H1 (cell line): Measurements from ENCODE around the gene ELFN1. TPM values are rescaled to one million over a fixed set of nuclear protein-coding genes. Genes with fewer than 3 reads are reported as not detected.
A peak's percentile ranks its signal among the peaks of the same experiment; 100 is the strongest.

ENCODE experiments used
- CTCF ChIA-PET: fragments of 300-600 bp; sonication (Branson Sonifier 250); formaldehyde crosslinking; loops from one replicate; lab custom pipeline; 2021; ENCODE audit not compliant: partially characterized antibody; lab: Charles Lee
- POLR2A ChIA-PET: fragments of 300-600 bp; sonication (Branson Sonifier 250); formaldehyde crosslinking; loops from one replicate; lab custom pipeline; 2021; ENCODE audit warnings: inconsistent platforms; ENCODE audit not compliant: partially characterized antibody; lab: Charles Lee
- DNase-seq, 2 experiments: peaks; one replicate each; pipeline versions ENCODE4 v3.0.0 to v3.0.0-alpha.2; 2010 to 2022; ENCODE audit warnings: low spot score in 2 of 2, low read depth in 1 of 2, mixed read lengths in 1 of 2
- FAIRE-seq: peaks from 2 replicates; lab custom pipeline; 2011; peaks lifted over from hg19 to GRCh38; lab: Jason Lieb, UNC
- H2AFZ ChIP-seq: 2 replicates; pipeline ENCODE4 v1.8.1; 2012; ENCODE audit warnings: low read length, inconsistent platforms
- H2AK5ac ChIP-seq: 2 replicates; pipeline ENCODE4 v1.6.1; 2013; ENCODE audit warnings: low read depth, low read length
- H2BK120ac ChIP-seq: replicated peaks from 2 replicates; pipeline ENCODE3; 2013; ENCODE audit warnings: low read depth, low read length, inconsistent platforms
- H2BK12ac ChIP-seq: 2 replicates; pipeline ENCODE4 v1.6.1; 2013; ENCODE audit warnings: low read depth, low read length
- H2BK15ac ChIP-seq: 2 replicates; pipeline ENCODE4 v1.6.1; 2013; ENCODE audit warnings: low read length
- H2BK20ac ChIP-seq: 2 replicates; pipeline ENCODE4 v1.6.1; 2013; ENCODE audit warnings: low read length
- H2BK5ac ChIP-seq: 2 replicates; pipeline ENCODE4 v1.6.1; 2013; ENCODE audit warnings: low read depth, low read length
- H3K14ac ChIP-seq: 2 replicates; pipeline ENCODE4 v1.6.1; 2013; ENCODE audit warnings: inconsistent platforms; ENCODE audit not compliant: insufficient read length
- H3K18ac ChIP-seq: 2 replicates; pipeline ENCODE4 v1.6.1; 2013; ENCODE audit warnings: low read length; ENCODE audit errors: extremely low read depth
- H3K23ac ChIP-seq: 2 replicates; pipeline ENCODE4 v1.6.1; 2013; ENCODE audit warnings: inconsistent platforms; ENCODE audit not compliant: insufficient read length
- H3K23me2 ChIP-seq: 2 replicates; pipeline ENCODE4 v1.6.1; 2013; ENCODE audit warnings: low read depth, low read length
- H3K27ac ChIP-seq: 2 replicates; pipeline ENCODE4 v1.6.1; 2011; ENCODE audit warnings: low read depth, low read length, inconsistent platforms
- H3K27me3 ChIP-seq, 4 experiments: replicated peaks in 1 of 4; 1 replicate in 1 of 4; 2 replicates in 3 of 4; pipeline versions ENCODE4 v1.6.1 to v1.8.1; 2011 to 2013; ENCODE audit warnings: low read length in 3 of 4, mild to moderate bottlenecking in 3 of 4, inconsistent platforms in 2 of 4, mixed read lengths in 2 of 4, moderate library complexity in 1 of 4; ENCODE audit not compliant: control insufficient read depth in 3 of 4, insufficient read depth in 3 of 4; ENCODE audit errors: extremely low read depth in 1 of 4
- H3K36me3 ChIP-seq, 4 experiments: 2 replicates each; pipeline versions ENCODE4 v1.6.1 to v1.8.1; 2011 to 2013; ENCODE audit warnings: mild to moderate bottlenecking in 4 of 4, low read length in 3 of 4, moderate library complexity in 2 of 4, control low read depth in 1 of 4, inconsistent platforms in 1 of 4; ENCODE audit not compliant: insufficient read depth in 4 of 4, control insufficient read depth in 2 of 4
- H3K4ac ChIP-seq: replicated peaks from 2 replicates; pipeline ENCODE3; 2013; ENCODE audit warnings: low read length, low read depth, mixed read lengths, inconsistent platforms; ENCODE audit not compliant: insufficient read length
- H3K4me1 ChIP-seq, 4 experiments: replicated peaks in 1 of 4; 1 replicate in 1 of 4; 2 replicates in 3 of 4; pipeline versions ENCODE4 v1.6.1 to v1.8.1; 2011 to 2013; ENCODE audit warnings: low read length in 3 of 4, inconsistent platforms in 2 of 4, mixed read lengths in 1 of 4; ENCODE audit not compliant: insufficient read depth in 4 of 4, control insufficient read depth in 3 of 4
- H3K4me2 ChIP-seq, 2 experiments: 2 replicates each; pipeline versions ENCODE4 v1.6.1 to v1.8.1; 2011 to 2013; ENCODE audit warnings: low read depth in 2 of 2, low read length in 2 of 2, control low read depth in 1 of 2, inconsistent platforms in 1 of 2, mild to moderate bottlenecking in 1 of 2; ENCODE audit not compliant: insufficient read depth in 1 of 2
- H3K4me3 ChIP-seq, 4 experiments: fragments of 200-600, 300-600 bp in 1 of 4; sonication (generic), shearing (Covaris generic), sonication (Bioruptor Twin) in 1 of 4; 2 replicates each; pipeline versions ENCODE4 v1.5.1 to v1.8.1; 2011 to 2016; ENCODE audit warnings: low read length in 4 of 4, low read depth in 3 of 4, control low read depth in 2 of 4, inconsistent platforms in 2 of 4, mild to moderate bottlenecking in 2 of 4, mixed read lengths in 1 of 4, moderate library complexity in 1 of 4; ENCODE audit not compliant: insufficient read depth in 2 of 4; ENCODE audit errors: extremely low read depth in 1 of 4
- H3K56ac ChIP-seq: replicated peaks from 2 replicates; pipeline ENCODE3; 2013; ENCODE audit warnings: low read depth, mild to moderate bottlenecking, mixed read lengths, low read length, inconsistent platforms; ENCODE audit not compliant: insufficient read length
- H3K79me1 ChIP-seq: 2 replicates; pipeline ENCODE4 v1.6.1; 2013; ENCODE audit warnings: low read depth, low read length, control low read depth
- H3K79me2 ChIP-seq, 2 experiments: 2 replicates each; pipeline versions ENCODE4 v1.6.1 to v1.8.1; 2012 to 2013; ENCODE audit warnings: low read length in 2 of 2, mild to moderate bottlenecking in 2 of 2, inconsistent platforms in 1 of 2; ENCODE audit not compliant: insufficient read depth in 2 of 2, control insufficient read depth in 1 of 2
- H3K9ac ChIP-seq, 4 experiments: replicated peaks in 1 of 4; 1 replicate in 1 of 4; 2 replicates in 3 of 4; pipeline versions ENCODE4 v1.6.1 to v1.8.1; 2011 to 2013; ENCODE audit warnings: low read depth in 3 of 4, low read length in 3 of 4, control low read depth in 2 of 4, mild to moderate bottlenecking in 2 of 4, moderate library complexity in 2 of 4, inconsistent platforms in 1 of 4; ENCODE audit errors: extremely low read depth in 1 of 4
- H3K9me3 ChIP-seq, 2 experiments: 2 replicates each; pipeline versions ENCODE4 v1.6.1 to v1.8.1; 2012 to 2013; ENCODE audit warnings: mild to moderate bottlenecking in 2 of 2, moderate library complexity in 2 of 2, control low read depth in 1 of 2, inconsistent platforms in 1 of 2, low read depth in 1 of 2, low read length in 1 of 2, mixed read lengths in 1 of 2; ENCODE audit not compliant: insufficient read depth in 2 of 2
- H4K20me1 ChIP-seq, 2 experiments: replicated peaks in 1 of 2; 2 replicates each; pipeline versions ENCODE3 to v1.8.1; 2011 to 2013; ENCODE audit warnings: inconsistent platforms in 2 of 2, low read length in 2 of 2, mild to moderate bottlenecking in 1 of 2; ENCODE audit not compliant: insufficient read depth in 2 of 2, control insufficient read depth in 1 of 2
- H4K5ac ChIP-seq: 2 replicates; pipeline ENCODE4 v1.6.1; 2013; ENCODE audit warnings: low read length, low read depth, mixed read lengths, inconsistent platforms; ENCODE audit not compliant: insufficient read length
- H4K8ac ChIP-seq: 2 replicates; pipeline ENCODE4 v1.8.0; 2013; ENCODE audit warnings: mild to moderate bottlenecking, moderate library complexity, low read length, inconsistent platforms; ENCODE audit not compliant: insufficient read depth; ENCODE audit errors: extremely low read depth
- H4K91ac ChIP-seq: replicated peaks from 2 replicates; pipeline ENCODE3; 2013; ENCODE audit warnings: low read length, mixed read lengths, inconsistent platforms; ENCODE audit not compliant: insufficient read length
- RBBP5 ChIP-seq: IDR thresholded peaks from 2 replicates; pipeline ENCODE4 v1.7.1; 2012; ENCODE audit warnings: low read depth, mild to moderate bottlenecking, inconsistent platforms, low read length, moderate library complexity, borderline replicate concordance
- WGBS, 2 experiments: shearing (Covaris generic) in 1 of 2; methylation state at CpG; one replicate each; pipeline versions ENCODE4 v1.1.6 to v1.1.7; 2013 to 2015; ENCODE audit warnings: low lambda C conversion rate in 2 of 2, mixed read lengths in 2 of 2, inconsistent platforms in 1 of 2, low coverage in 1 of 2, missing lambda C conversion rate in 1 of 2; ENCODE audit not compliant: insufficient replicate concordance in 2 of 2, insufficient coverage in 1 of 2, insufficient read length in 1 of 2; ENCODE audit errors: extremely low coverage in 1 of 2, missing lambda C conversion rate in 1 of 2; 5-methylcytosine and 5-hydroxymethylcytosine counted together
- polyA plus RNA-seq, 7 experiments: library from polyadenylated mRNA; depleted of rRNA in 3 of 7; stranded (reverse) in 5 of 7; unstranded in 2 of 7; fragments of >200 nt in 5 of 7; fragments of 200-250 nt in 2 of 7; gene quantifications; 1 replicate in 5 of 7; 2 replicates in 1 of 7; 4 replicates in 1 of 7; pipeline versions ENCODE4 v1.2.1 to v1.2.3, GENCODE V29; 2011 to 2013; ENCODE audit warnings: missing spikeins in 2 of 7, mixed read lengths in 2 of 7
- total RNA-seq: library from RNA; stranded (reverse); fragmentation: NEBNext Ultra II Directional; extraction: Animal tissue kit (Norgen Biotek cat#: 25700); gene quantifications from 2 replicates; pipeline ENCODE4 v1.2.1, GENCODE V29; 2021
- TF ChIP-seq, protein P1 (sequence below), 3 experiments: IDR thresholded peaks; 1 replicate in 2 of 3; 2 replicates in 1 of 3; pipeline versions ENCODE4 v1.5.1 to v1.6.1; 2011; ENCODE audit warnings: low read length in 3 of 3, mild to moderate bottlenecking in 3 of 3, inconsistent platforms in 2 of 3, low read depth in 1 of 3, moderate library complexity in 1 of 3; ENCODE audit not compliant: insufficient read depth in 1 of 3; ENCODE audit errors: control extremely low read depth in 1 of 3

The ELFN1 gene
- total and polyA plus RNA-seq, 2 of the 8 experiments (the other 6 are each of a cell fraction or from before 2014, with no cell fraction given): 2.0 to 4.5 TPM

DNA sequence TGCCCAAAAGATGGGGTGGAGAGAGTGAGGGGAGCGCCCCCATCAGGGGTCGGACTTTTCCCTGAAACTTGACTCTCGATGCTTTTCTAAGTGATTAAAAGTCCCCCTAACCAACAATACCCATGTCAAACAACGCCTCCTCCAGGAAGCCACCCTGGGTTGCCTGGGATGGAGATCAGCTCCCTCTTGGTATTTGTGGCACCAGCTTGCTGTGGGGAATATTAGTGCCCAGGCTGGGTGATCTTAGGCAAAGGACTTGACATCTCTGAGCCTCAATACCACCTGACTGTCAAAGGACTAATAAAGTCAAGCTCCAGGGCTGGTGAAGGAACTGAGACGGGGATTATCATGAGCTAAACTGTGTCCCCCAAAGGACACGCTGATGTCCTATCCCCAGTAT lies 18.2 kb upstream of the ELFN1 start:
- no peak overlapping the region for H3K4me2 ChIP-seq
- no peaks in the 10 kb centered on the region for H3K9me3 ChIP-seq
- WGBS, 2 experiments: 77% methylated on average over 6 of the region's 6 CpGs; no CpG with 5 or more reads in 1 of the 2 experiments
- H2BK15ac ChIP-seq: no peak overlapping the region
- H3K27me3 ChIP-seq: peaks cover 0 to 2% (median 0%) of the 10 kb centered on the region in 4 experiments; a peak in 2 of 7 replicates
- no peak overlapping the region for H2BK20ac ChIP-seq
- no peak overlapping the region for H3K27ac ChIP-seq
- DNase-seq: no peak
- no peak overlapping the region for H4K5ac ChIP-seq
- no peaks in the 10 kb centered on the region; the same call in 1 of the 2 replicates for H3K23me2 ChIP-seq
- no peak for TF ChIP-seq RBBP5
- TF ChIP-seq, protein P1, sequence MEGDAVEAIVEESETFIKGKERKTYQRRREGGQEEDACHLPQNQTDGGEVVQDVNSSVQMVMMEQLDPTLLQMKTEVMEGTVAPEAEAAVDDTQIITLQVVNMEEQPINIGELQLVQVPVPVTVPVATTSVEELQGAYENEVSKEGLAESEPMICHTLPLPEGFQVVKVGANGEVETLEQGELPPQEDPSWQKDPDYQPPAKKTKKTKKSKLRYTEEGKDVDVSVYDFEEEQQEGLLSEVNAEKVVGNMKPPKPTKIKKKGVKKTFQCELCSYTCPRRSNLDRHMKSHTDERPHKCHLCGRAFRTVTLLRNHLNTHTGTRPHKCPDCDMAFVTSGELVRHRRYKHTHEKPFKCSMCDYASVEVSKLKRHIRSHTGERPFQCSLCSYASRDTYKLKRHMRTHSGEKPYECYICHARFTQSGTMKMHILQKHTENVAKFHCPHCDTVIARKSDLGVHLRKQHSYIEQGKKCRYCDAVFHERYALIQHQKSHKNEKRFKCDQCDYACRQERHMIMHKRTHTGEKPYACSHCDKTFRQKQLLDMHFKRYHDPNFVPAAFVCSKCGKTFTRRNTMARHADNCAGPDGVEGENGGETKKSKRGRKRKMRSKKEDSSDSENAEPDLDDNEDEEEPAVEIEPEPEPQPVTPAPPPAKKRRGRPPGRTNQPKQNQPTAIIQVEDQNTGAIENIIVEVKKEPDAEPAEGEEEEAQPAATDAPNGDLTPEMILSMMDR (IDR thresholded peaks at IDR 0.05; ENCODE audit: control extremely low read depth in 1 of 3, insufficient read depth in 1 of 3, low read depth in 1 of 3, low read length in 3 of 3): peak in 1 of 3 experiments; percentile 6; a peak in 1 of 4 replicates
- TF ChIP-seq, all 59 proteins: peak for 1
- H3K4me1 ChIP-seq: peaks cover 0 to 3% (median 0%) of the 10 kb centered on the region in 4 experiments; a peak in 2 of 7 replicates
- H3K4me3 ChIP-seq: no peak overlapping the region
- CTCF ChIA-PET: interaction anchor here (0.5 to 4.3 kb wide), 3 partner anchors 12 to 116 kb away, joined by 3 to 31 read pairs (median 3); no protein-coding TSS in a partner anchor
- H3K79me2 ChIP-seq: no peaks in the 10 kb centered on the region
- no peak for FAIRE-seq
- no peak overlapping the region for H3K14ac ChIP-seq
- no peaks in the 10 kb centered on the region for H3K36me3 ChIP-seq
- no peak overlapping the region for H3K23ac ChIP-seq
- H3K56ac ChIP-seq: no peak overlapping the region
- no peak overlapping the region for H4K8ac ChIP-seq
- no peaks in the 10 kb centered on the region for H3K79me1 ChIP-seq
- POLR2A ChIA-PET: no interaction called here
- no peak overlapping the region for H2BK120ac ChIP-seq
- no peak overlapping the region; a peak in 1 of 7 replicates for H3K9ac ChIP-seq
- H3K4ac ChIP-seq: no peak overlapping the region
- no peak overlapping the region for H2AK5ac ChIP-seq
- no peak overlapping the region for H2BK12ac ChIP-seq
- peaks cover 0 to 4% of the 10 kb centered on the region in 2 experiments for H4K20me1 ChIP-seq
- H4K91ac ChIP-seq: no peak overlapping the region
- H2AFZ ChIP-seq: no peak overlapping the region
- no peak overlapping the region for H3K18ac ChIP-seq
- no peak overlapping the region for H2BK5ac ChIP-seq
